Stimulated activated CD8-positive, alpha-beta memory T cell treated with anti-CD3 and anti-CD28 coated beads, Interleukin-4, amount 100 ng/mL, for 24 hours (primary cell): Measurements from ENCODE around the gene CPN1.
"Not testable (repeated sequence)": the region's sequence is repeated elsewhere in the genome, so short reads cannot be mapped to it uniquely, and the experiment has no call there.

ENCODE experiments used
- DNase-seq: peaks from one replicate; pipeline ENCODE4 v3.0.0-alpha.2; 2020; ENCODE audit warnings: low read depth

CPN1 gene

DNA sequence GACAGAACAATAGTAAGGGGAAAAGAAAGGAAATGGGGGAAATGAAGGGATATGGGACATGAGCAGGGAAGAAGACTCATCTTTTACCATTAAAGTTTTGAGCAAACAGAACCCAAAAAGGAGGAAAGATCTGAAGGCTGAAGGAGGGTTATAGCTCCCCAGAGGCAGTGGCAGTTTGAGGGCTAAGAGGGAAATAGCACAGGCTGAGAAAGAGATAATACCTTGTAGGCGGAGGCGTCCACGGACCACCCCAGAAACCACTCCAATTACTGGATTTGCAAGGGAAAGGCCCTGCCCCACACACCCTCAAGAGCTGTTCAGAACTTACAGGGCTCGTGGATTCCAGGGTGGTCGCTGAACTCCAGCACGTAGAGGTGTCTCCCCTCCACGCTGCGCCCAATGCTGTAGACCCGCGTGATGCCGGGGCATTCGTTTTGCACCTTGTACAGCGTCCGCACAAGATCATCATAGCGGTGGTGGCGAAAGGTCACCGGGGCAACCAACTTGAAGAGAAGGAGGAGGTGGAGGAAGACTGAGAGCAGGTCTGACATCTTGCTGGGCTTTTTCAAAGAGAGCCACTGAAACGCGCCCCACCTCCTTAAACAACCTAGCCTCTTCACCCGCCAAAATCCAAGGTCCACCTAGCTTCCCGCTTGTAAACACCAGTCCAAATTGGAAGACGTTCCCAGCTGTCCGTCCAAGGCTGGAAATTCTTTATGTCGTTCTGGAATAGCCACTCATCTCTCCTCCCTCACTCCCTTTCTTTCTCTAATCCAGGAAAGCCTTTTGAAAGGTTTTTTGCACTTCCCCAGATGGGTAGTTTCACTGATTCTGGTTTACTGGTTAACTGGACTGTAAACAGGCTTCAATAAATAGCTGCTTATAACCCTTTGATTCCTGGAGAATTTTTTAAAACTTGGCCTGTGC, at the start of gene CPN1:
Gene CPN1 (minus strand): TSS at position 795 of the 927 bp plus-strand sequence. CDS start 244 bp downstream, at position 551.
- DNase-seq = no peak

DNA sequence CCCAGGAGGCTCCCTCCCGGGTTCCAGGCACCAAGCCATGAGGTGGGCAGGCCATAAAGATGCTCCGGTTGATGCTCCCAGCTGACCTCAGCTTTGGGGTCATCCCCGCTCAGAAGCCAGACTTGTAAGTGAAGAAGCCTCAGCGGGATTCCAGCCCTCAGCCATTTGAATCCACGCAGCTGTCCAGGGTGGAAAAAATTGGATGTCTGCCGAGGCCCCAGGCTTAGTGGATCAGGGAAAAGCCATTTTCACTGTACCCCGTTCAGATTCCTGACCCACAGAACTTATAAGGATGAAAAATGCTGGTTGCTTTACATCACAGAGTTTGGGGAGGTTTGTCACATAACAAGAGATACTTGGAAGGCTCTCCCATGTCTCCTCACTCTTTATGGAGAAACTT, 49.2 kb upstream of the CPN1 start:
- no peak for DNase-seq

DNA sequence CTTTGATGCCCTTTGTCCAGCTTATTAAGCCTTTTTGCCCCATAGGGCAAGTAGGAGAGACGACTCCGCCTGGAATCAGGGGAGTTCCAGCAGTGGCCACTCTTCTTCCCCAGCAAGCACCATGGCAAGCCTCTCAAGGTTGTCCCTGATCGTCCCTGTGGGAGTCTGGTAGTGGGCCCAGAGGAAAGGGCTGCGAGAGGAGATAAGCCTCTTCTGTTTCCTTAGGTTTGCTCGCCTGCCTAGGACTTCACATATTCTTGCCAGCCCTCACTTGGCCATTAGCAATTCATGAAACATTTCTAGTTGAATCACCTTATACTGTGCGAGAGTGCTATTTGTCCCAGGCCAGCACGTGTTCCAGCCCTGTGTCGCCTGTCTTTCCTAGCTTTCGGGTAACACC, 47.8 kb upstream of the CPN1 start:
- no peak for DNase-seq

DNA sequence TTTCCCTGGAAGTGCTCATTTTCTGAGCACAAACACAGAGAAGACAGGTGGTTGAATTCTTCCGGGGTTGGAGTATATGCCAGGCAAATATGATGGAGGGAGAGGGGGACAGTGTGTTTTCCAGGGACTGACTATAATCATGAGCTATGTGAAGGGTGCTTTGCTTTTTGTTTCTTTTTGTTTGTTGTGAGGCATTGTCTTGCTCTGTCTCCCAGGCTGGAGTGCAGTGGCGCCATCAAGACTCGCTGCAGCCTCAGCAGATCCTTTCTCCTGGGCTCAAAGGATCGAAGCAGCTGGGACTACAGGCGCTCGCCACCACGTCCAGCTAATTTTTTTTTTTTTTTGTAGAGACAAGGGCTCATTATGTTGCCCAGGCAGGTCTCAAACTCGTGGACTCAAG, 47.3 kb upstream of the CPN1 start:
- DNase-seq = no peak

DNA sequence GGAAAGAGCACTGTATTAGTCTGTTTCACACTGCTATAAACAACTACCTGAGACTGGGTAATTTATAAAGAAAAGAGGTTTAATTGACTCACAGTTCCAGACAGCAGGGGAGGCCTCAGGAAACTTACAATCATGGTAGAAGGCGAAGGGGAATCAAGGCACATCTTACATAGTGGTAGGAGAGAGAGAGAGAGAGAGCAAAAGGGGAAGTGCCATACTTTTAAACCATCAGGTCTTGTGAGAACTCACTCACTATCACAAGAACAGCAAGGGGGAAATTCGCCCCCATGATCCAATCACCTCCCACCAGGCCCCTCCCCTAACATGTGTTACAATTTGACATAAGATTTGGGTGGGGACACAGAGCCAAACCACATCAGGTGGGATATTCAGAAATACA, 43.7 kb upstream of the CPN1 start:
- DNase-seq = not testable (repeated sequence)

GRCh38 chr10:100124097-100124496, 42.4 kb upstream of the CPN1 start:
- DNase-seq = no peak

GRCh38 chr10:100122780-100123179, 41.1 kb upstream of the CPN1 start:
- no peak for DNase-seq

GRCh38 chr10:100120550-100120949, 38.9 kb upstream of the CPN1 start:
- DNase-seq = no peak

GRCh38 chr10:100119726-100120125, 38.1 kb upstream of the CPN1 start:
- DNase-seq = no peak

GRCh38 chr10:100114976-100115770, 33.5 kb upstream of the CPN1 start:
- DNase-seq = no peak

DNA sequence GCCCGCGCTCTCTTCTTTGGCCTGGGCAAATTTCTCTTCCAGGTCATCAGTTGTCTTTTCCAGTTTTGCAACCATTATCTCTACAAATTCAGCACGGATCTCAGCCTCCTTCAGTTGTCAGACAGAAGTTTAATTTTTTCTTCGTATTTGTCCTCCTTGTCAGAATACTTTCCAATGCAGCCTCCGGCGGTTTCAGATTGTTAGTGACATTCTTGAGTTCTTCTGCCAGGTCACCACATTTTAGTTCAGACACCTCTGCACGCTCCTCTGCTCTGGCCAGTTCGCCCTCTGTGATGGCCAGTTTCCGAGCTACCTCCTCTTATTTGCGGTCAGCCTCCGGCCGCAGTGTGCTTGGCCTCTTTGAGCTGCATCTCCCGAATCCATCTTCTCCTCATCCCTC, 32.8 kb upstream of the CPN1 start:
- no peak for DNase-seq

GRCh38 chr10:100109670-100110069, 28.0 kb upstream of the CPN1 start:
- no peak for DNase-seq

GRCh38 chr10:100106865-100107264, 25.2 kb upstream of the CPN1 start:
- no peak for DNase-seq

DNA sequence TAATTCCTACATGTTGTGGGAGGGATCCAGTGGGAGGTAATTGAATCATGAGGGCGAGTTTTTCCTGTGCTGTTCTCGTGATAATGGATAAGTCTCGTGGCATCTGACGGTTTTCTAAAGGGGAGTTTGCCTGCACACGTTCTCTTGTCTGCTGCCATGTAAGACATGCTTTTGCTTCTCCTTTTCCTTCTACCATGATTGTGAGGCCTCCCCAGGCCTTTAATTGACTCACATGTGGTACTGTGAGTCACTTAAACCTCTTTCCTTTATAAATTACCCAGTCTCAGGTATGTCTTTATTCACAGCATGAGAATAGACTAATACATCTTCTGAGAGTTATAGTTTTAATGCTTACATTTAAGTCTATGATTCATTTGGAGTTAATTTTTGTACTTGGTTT, 22.6 kb upstream of the CPN1 start:
- DNase-seq = no peak

GRCh38 chr10:100103581-100103980, 21.9 kb upstream of the CPN1 start:
- DNase-seq = no peak

GRCh38 chr10:100101192-100102076, 19.8 kb upstream of the CPN1 start:
- no peak for DNase-seq

DNA sequence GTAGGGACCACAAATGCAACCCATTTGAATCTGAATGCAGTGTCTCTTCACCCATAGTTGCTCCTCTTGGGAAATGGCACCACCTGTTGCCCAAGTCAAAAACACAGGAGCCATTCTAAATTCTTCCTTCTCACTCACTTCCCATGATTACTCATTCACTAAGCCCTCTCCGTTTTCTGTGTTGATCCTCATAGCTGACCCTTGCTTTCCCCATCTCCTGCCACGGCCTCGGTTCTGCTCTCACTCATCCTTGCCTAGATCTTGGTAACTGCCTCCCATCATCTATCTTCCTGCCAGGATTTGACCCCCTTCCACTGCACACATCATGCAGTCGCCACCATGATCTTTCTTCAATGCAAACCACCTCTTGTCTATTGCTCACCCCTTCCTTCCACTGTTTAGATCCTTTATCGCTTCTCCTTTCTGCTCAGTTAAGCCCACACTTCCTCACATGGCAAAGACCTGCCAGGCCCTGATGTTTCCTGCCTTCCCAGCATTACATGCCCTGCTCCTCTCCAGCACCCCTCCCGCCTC, 19.0 kb upstream of the CPN1 start:
- DNase-seq = no peak

- DNase-seq = no peak
Observed at GRCh38 chr10:100089241-100089640, 7.6 kb upstream of the CPN1 start.

DNA sequence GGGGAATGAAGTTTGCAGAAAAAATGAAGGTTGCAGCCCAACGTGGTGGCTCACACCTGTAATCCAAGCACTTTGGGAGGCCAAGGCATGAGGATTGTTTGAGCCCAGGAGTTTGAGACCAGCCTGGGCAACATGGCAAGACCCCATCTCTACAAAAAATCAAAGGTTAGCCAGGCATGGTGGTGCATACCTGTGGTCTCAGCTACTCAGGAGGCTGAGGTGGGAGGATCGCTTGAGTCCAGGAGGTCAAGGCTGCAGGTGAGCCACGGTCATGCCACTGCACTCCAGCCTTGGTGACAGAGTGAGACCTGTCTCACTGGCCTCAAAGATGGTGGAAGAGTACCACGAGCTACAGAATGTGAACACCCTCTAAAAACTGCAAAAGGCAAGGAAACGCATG, 5.0 kb upstream of the CPN1 start:
- not testable (repeated sequence) for DNase-seq

DNA sequence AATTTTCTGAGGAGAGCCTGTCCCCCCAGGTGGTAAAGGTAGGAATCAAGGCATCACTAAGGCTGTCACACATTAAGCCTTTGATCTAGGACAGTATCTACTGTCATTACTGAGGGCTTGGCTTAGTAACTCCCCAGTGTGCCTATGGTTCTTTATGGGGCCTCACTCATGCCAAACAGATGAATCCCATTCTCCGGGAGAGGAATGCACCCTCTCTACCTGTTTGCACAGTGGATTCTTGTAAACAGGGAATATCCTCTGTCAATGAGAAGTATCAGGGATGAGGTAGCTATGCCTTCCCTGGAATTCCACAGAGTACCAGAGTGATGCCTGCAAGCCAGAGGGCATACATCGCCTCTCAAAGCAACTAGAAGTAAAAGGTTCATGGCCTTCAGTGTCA, 3.9 kb upstream of the CPN1 start:
- DNase-seq = no peak

GRCh38 chr10:100083623-100084022, 2.0 kb upstream of the CPN1 start:
- DNase-seq = no peak

DNA sequence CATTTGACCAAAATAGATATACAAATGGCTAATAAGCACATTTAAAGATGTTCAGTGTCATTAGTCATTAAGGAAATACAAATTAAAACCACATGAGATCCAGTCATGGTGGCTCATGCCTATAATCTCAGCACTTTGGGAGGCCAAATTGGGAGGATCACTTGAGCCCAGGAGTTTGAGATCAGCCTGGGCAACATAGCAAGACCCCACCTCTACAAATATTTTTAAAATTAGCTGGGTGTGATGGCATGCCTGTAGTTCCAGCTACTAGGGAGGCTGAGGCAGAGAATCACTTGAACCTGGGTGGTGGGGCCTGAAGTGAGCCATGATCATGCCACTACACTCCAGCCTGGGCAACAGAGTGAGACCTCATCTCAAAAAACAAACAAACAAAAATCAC, 607 bp upstream of the CPN1 start:
- DNase-seq = not testable (repeated sequence)
